Measurements from ENCODE around the gene CFAP20DC. TPM values are rescaled to one million over a fixed set of nuclear protein-coding genes. Genes with fewer than 3 reads are reported as not detected.
"Not testable (repeated sequence)": the region's sequence is repeated elsewhere in the genome, so short reads cannot be mapped to it uniquely, and the experiment has no call there.

The CFAP20DC gene
- total RNA-seq, 1 experiment from 2014 or later, result 2.9 TPM

DNA sequence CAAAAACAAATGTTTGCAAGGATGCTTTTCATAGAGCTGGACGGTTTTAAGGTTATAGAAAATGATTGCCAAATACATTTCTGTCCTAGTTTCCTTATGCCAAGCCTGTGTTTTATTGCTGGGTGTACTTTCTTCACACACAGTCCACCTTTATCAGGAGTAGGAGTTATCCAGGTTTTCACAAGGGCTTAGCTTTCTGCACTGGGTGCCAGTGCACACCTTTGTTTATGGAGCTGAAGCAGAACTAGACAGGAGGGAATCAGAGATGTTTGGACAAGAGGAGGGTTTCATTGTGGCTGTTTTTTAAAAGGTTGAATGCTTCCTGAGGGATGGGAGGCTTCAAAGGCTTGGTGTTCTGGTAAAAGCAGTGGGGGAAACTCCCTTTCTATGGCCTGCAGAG, 353.7 kb downstream of the CFAP20DC start (continued):
- TF ChIP-seq, protein P1, sequence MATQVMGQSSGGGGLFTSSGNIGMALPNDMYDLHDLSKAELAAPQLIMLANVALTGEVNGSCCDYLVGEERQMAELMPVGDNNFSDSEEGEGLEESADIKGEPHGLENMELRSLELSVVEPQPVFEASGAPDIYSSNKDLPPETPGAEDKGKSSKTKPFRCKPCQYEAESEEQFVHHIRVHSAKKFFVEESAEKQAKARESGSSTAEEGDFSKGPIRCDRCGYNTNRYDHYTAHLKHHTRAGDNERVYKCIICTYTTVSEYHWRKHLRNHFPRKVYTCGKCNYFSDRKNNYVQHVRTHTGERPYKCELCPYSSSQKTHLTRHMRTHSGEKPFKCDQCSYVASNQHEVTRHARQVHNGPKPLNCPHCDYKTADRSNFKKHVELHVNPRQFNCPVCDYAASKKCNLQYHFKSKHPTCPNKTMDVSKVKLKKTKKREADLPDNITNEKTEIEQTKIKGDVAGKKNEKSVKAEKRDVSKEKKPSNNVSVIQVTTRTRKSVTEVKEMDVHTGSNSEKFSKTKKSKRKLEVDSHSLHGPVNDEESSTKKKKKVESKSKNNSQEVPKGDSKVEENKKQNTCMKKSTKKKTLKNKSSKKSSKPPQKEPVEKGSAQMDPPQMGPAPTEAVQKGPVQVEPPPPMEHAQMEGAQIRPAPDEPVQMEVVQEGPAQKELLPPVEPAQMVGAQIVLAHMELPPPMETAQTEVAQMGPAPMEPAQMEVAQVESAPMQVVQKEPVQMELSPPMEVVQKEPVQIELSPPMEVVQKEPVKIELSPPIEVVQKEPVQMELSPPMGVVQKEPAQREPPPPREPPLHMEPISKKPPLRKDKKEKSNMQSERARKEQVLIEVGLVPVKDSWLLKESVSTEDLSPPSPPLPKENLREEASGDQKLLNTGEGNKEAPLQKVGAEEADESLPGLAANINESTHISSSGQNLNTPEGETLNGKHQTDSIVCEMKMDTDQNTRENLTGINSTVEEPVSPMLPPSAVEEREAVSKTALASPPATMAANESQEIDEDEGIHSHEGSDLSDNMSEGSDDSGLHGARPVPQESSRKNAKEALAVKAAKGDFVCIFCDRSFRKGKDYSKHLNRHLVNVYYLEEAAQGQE (IDR thresholded peaks at IDR 0.05; ENCODE audit: low read depth), result no peak

DNA sequence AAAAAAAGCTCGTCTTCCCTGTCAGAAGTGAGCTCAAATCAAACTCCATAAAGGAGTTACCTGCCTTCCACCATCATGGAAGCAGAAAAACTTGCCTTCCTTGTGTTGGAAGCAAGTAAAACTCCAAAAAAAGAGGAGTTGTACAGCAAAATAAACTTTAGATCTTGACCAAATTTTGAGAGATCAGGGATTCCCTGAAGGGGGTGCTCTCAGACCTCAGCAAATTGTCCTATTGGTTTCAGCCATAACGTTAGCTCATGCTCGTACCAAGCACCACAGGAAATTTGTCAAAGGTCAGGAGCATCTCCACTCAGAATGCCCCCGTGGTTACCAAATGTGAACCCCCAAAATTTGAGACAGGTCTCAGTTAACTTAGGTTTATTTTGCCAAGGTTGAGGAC, 354.5 kb downstream of the CFAP20DC start:
- H4K20me1 ChIP-seq (ENCODE audit: insufficient read depth); H3K9ac ChIP-seq (ENCODE audit: low read length); POLR2A ChIA-PET; H3K4me3 ChIP-seq (replicated peaks in 1 of 2; ENCODE audit: low read depth in 1 of 2, low read length in 2 of 2); H3K4me2 ChIP-seq (ENCODE audit: low read length); ATAC-seq; CTCF ChIA-PET; DNase-seq (ENCODE audit: low read depth, low spot score); H3K9me3 ChIP-seq (ENCODE audit: control insufficient read depth in 1 of 2, insufficient read depth in 1 of 2, low read depth in 1 of 2, low read length in 2 of 2); H3K36me3 ChIP-seq (ENCODE audit: control insufficient read depth in 1 of 2, insufficient read depth in 2 of 2, low read length in 2 of 2); H3K9me2 ChIP-seq (ENCODE audit: insufficient read depth); H3K4me1 ChIP-seq (ENCODE audit: control insufficient read depth in 1 of 2, insufficient read depth in 2 of 2, low read length in 2 of 2); H2AFZ ChIP-seq (ENCODE audit: low read depth, low read length, poor library complexity, severe bottlenecking); H3K79me2 ChIP-seq (ENCODE audit: insufficient read depth, low read length); BruUV-seq (replicated peaks); RAD21 ChIA-PET (ENCODE audit: low non-redundant PET in 1 of 2, low total read pairs in 2 of 2, uncharacterized antibody in 2 of 2, unreplicated experiment in 2 of 2); intact Hi-C loops (cut with micrococcal nuclease); H3K27me3 ChIP-seq (ENCODE audit: insufficient read depth, low read length); H3K27ac ChIP-seq (ENCODE audit: low read depth, low read length): not testable (repeated sequence)

DNA sequence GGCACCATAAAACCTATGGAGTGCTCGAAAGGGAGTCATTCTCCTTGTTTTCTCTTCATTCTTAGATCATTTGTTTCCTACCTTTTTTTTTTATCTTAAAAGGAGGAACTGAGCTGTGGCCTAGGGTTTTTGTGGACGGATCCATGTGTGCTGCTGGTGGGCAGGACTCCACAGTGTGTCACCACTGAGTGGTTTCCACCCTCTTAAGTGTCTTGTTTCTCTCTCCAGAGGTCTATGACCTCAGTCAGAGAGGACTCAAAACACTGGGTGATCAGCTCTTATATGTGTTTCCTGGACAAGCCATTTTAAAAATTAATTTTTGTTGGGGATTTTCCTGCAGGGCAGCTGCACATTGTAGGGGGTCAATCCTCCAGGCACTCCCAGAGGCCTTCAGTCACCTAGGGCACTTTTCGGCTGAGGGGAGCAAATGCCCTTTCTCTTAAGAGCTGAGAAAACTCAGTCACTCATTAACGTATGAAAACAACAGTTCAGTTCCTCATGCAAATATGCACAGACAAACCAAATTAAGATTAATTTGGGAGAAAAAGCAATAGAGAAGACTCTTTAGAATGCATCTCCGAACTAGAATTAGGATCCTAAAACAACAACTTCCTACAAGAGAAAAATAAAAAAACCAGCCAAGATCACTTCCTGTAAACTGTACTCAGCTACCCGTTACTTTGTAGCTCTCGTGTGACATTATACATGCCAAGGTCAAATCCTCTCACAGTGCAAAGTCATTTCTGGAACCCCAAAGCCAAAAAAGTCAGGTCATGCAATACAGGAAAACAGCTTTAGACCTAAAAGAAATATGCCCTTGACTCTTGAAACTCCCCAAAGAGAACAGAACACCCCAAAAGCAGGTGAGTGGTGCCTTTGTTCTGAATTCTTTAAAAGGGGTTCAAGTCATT, 355.6 kb downstream of the CFAP20DC start:
- no TSS peak for BruUV-seq (replicated peaks)
- Histone ChIP-seq H3K4me2 (ENCODE audit: low read length) (no peak overlapping the region), H4K20me1 (ENCODE audit: insufficient read depth) (no peaks in the 10 kb centered on the region), H3K4me1 (ENCODE audit: control insufficient read depth in 1 of 2, insufficient read depth in 2 of 2, low read length in 2 of 2) (no peaks in the 10 kb centered on the region), H3K27ac (ENCODE audit: low read depth, low read length) (no peak overlapping the region), H2AFZ (ENCODE audit: low read depth, low read length, poor library complexity, severe bottlenecking) (no peak overlapping the region), H3K27me3 (ENCODE audit: insufficient read depth, low read length) (no peaks in the 10 kb centered on the region), H3K4me3 (replicated peaks in 1 of 2; ENCODE audit: low read depth in 1 of 2, low read length in 2 of 2) (no peak overlapping the region), H3K9me3 (ENCODE audit: control insufficient read depth in 1 of 2, insufficient read depth in 1 of 2, low read depth in 1 of 2, low read length in 2 of 2) (peaks cover 9% of the 10 kb centered on the region in 2 experiments; a peak in 2 of 4 replicates), H3K79me2 (ENCODE audit: insufficient read depth, low read length) (no peaks in the 10 kb centered on the region), H3K9ac (ENCODE audit: low read length) (no peak overlapping the region), H3K9me2 (ENCODE audit: insufficient read depth) (no peaks in the 10 kb centered on the region), H3K36me3 (ENCODE audit: control insufficient read depth in 1 of 2, insufficient read depth in 2 of 2, low read length in 2 of 2) (no peaks in the 10 kb centered on the region)
- no peak for TF ChIP-seq FOSL1 (IDR thresholded peaks at IDR 0.05; ENCODE audit: low read depth)
- no peak for TF ChIP-seq JUND (IDR thresholded peaks at IDR 0.05)
- TF ChIP-seq EZH2phosphoT487 (IDR thresholded peaks at IDR 0.05; ENCODE audit: borderline replicate concordance), result no peak
- TF ChIP-seq, protein P2, sequence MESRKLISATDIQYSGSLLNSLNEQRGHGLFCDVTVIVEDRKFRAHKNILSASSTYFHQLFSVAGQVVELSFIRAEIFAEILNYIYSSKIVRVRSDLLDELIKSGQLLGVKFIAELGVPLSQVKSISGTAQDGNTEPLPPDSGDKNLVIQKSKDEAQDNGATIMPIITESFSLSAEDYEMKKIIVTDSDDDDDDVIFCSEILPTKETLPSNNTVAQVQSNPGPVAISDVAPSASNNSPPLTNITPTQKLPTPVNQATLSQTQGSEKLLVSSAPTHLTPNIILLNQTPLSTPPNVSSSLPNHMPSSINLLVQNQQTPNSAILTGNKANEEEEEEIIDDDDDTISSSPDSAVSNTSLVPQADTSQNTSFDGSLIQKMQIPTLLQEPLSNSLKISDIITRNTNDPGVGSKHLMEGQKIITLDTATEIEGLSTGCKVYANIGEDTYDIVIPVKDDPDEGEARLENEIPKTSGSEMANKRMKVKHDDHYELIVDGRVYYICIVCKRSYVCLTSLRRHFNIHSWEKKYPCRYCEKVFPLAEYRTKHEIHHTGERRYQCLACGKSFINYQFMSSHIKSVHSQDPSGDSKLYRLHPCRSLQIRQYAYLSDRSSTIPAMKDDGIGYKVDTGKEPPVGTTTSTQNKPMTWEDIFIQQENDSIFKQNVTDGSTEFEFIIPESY (IDR thresholded peaks at IDR 0.05; ENCODE audit: extremely low read depth, insufficient replicate concordance, low read length), result no peak
- intact Hi-C loops (cut with micrococcal nuclease), result no loop called here
- POLR2A ChIA-PET, result no interaction called here
- ATAC-seq (no peak), DNase-seq (ENCODE audit: low read depth, low spot score) (no peak)
- CTCF ChIA-PET, result no interaction called here
- RAD21 ChIA-PET (ENCODE audit: low non-redundant PET in 1 of 2, low total read pairs in 2 of 2, uncharacterized antibody in 2 of 2, unreplicated experiment in 2 of 2), result no interaction called here

Data from HCT116 (cell line).